GM18858 (cell line): ENCODE data around the gene REPS1.

ENCODE experiments used
- ATAC-seq: cut with Tn5 transposase; IDR thresholded peaks from one replicate; pipeline ENCODE4 v1.9.1; 2021; ENCODE audit not compliant: unreplicated experiment

REPS1 gene

GRCh38 chr6:138973466-138974153 is 14.4 kb downstream of the REPS1 start:
- no peak for ATAC-seq

- no peak for ATAC-seq
These were observed 15.8 kb downstream of the REPS1 start for GRCh38 chr6:138972226-138972665.

- no peak for ATAC-seq
These were observed 16.5 kb downstream of the REPS1 start for GRCh38 chr6:138971601-138972000.

- ATAC-seq = no peak
These were observed 17.1 kb downstream of the REPS1 start for GRCh38 chr6:138970856-138971425.

GRCh38 chr6:138970159-138970558 is 17.9 kb downstream of the REPS1 start:
- ATAC-seq = no peak

- ATAC-seq = no peak
These were observed 21.2 kb downstream of the REPS1 start for GRCh38 chr6:138966870-138967269.

- no peak for ATAC-seq
These were observed 22.1 kb downstream of the REPS1 start for GRCh38 chr6:138965971-138966370.

GRCh38 chr6:138965291-138965874 is 22.7 kb downstream of the REPS1 start:
- no peak for ATAC-seq

- no peak for ATAC-seq
These were observed 24.0 kb downstream of the REPS1 start for GRCh38 chr6:138964012-138964411.

GRCh38 chr6:138963531-138963930 is 24.5 kb downstream of the REPS1 start:
- ATAC-seq = no peak

GRCh38 chr6:138963119-138963518 is 24.9 kb downstream of the REPS1 start:
- ATAC-seq = no peak

- no peak for ATAC-seq
These were observed 28.5 kb downstream of the REPS1 start for GRCh38 chr6:138959521-138959920.

GRCh38 chr6:138958595-138958994 is 29.5 kb downstream of the REPS1 start:
- no peak for ATAC-seq

GRCh38 chr6:138957903-138958302 is 30.1 kb downstream of the REPS1 start:
- no peak for ATAC-seq

GRCh38 chr6:138957484-138957883 is 30.6 kb downstream of the REPS1 start:
- no peak for ATAC-seq

GRCh38 chr6:138956244-138956924 is 31.7 kb downstream of the REPS1 start:
- ATAC-seq = no peak

- ATAC-seq = no peak
These were observed 32.8 kb downstream of the REPS1 start for GRCh38 chr6:138955262-138955661.

- no peak for ATAC-seq
These were observed 34.6 kb downstream of the REPS1 start for GRCh38 chr6:138953451-138953850.

- ATAC-seq = no peak
These were observed 39.4 kb downstream of the REPS1 start for GRCh38 chr6:138948546-138949179.

GRCh38 chr6:138948004-138948403 is 40.0 kb downstream of the REPS1 start:
- ATAC-seq = no peak

GRCh38 chr6:138945354-138945753 is 42.7 kb downstream of the REPS1 start:
- ATAC-seq = no peak
